Stimulated activated CD8-positive, alpha-beta memory T cell treated with anti-CD3 and anti-CD28 coated beads, Interleukin-7, amount 100 ng/mL, for 48 hours (primary cell): ENCODE measurements around the gene HES5.
A peak's percentile ranks its signal among the peaks of the same experiment; 100 is the strongest.

Source experiments
- DNase-seq, 2 donors: peaks; one replicate each; pipeline ENCODE4 v3.0.0-alpha.2; 2020; ENCODE audit warnings: low read depth in 1 of 2; ENCODE audit errors: extremely low read depth in 1 of 2

HES5 gene

DNA sequence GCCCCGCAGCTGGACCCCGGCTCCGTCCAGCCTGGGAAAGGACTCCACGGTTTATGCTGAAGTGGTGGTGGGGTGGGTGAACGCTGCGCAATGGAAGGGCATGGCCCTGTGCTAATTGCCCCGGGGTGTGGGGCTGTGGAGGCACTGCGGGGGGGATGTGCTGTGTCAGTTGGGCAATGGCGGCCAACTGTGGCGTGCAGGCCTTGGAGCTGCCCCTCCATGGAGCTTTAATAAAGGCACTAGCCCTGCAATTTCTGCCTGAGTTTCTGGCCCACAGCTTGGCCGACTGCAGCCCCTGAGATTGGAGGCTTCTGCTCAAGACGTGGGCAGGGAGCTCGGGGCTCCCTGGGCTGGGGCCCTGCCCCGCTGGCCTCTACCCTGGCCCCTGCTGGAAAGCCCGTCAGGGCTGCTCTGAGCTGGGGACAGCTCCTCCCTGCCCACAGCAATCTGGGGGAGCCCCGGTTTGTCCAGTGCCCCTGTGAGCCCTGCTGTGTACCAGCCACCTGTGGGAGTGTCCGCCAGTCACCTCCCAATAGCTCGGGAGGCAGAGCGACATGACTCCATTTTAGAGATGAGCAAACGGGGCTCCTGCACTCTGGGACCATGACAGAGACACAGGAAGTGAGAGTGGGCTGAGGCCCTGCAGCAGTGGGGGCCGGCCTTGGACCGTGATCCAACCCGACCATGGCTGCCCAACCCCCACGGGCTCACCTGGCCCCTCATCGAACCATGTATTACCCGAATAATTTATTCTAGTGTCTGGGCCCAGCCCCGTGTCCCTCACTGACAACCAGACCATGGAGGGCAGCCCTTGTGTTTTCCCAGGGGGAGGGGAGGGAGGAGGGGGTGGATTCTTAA lies 17.4 kb upstream of the HES5 start:
- DNase-seq: peak; percentile 49 to 67

DNA sequence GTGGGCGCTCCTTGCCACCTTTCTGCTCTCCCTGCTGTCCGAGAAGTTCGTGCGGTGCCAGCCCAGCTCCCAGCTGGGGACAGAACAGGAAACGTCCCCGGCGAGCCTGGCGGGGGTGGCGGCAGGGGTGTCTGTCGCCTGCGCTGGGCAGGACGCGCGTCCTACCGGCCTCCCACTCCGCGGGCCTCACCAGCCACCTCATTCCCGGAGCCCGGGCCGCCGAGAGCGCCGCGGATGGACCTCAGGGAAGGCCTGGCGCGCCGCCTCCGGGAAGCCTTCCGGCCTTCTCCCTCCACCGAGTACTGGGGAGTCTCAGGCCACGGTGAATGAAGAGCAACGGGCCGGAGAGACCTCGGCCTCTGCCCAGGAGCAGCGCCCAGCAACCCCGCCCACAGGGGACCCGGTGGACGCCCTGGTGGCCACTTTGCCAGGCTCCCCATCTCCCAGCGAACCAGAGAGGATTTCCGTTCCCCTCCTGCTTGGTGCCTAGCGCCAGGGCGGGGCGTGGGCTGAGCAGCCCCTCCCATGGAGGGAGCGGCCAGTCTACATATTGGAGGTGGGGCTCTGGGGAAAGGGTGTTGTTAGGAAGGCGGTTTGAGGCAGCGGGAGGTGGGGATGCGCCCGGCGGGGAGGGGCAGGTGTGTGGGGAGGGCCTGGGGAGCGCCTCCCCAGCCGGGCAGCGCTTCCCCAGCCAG lies 16.6 kb upstream of the HES5 start:
- DNase-seq: peak; percentile 72 to 82

DNA sequence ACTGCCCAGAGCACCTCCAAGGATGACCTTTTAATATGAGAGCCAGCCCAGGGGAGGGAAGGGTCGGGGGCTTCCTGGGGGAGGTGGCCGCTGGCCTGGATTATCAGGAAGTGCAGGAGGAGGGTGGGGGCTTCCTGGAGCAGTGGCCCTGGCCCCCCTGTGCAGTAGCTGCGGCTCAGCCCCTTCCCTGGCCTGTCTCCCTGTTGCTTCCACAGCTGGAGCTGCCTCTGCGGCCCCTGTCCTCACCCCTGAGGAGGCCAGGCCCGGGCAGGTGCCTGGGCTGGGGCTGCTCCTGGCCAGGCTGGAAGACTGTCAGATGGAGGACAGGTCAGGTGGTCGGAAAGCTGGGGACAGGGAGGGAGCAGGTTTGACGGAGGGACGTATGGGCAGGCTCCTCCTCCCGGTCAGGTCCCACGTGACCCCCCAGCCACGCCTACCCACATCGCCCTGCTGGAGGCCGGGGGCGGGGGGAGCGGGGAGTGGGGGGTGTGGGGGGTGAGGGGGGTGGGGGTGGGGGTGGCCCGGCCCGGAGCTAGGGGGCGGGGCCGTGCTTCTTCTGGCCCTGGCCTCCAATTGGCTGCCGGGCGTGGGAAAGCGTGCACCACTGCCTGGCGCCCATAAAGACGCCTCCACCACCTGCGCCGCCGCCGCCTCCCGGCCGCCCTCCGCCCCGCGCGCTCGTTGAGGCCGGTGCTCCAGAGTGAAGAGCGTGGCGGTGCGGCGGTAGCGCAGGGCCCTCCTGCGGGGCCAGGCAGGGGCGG lies 15.9 kb upstream of the HES5 start:
- peak; percentile 74 to 79 for DNase-seq

DNA sequence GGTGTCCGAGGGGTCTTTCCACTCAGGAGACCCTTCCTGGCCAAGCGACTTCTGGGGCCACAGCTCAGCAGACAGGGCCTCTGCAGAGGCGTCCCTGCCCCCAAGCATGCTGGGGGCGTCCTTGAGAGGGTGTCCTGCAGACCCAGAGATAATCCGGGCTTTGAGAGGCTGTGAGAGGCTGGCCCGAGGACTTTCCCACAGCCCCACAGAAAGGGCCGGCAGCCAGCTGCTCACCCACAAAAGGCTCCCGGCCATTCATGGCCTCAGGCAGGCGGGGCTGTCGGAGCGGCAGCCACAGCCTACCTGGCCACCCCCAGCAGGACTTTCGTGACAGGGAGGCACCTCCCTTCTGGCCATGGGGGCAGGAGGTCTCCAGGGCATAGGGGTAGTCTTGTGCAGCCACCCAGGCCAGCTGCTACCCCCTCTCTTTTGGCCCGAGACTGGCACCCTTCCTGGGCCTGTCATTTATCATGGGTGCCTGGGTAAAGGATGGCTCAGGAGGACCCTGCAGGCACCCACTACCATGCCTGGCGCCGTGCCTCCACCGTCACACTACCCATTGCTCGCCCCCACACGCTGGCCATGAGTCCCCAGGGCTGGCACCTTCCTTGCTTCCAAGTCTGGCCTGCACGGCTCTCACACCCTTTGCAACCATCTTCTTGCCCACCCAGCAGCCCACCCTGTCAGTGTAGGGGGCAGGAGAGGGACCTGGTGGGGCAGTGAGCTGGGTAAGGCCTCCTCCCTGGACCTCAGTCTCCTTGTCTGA lies 15.0 kb upstream of the HES5 start:
- DNase-seq: no peak

DNA sequence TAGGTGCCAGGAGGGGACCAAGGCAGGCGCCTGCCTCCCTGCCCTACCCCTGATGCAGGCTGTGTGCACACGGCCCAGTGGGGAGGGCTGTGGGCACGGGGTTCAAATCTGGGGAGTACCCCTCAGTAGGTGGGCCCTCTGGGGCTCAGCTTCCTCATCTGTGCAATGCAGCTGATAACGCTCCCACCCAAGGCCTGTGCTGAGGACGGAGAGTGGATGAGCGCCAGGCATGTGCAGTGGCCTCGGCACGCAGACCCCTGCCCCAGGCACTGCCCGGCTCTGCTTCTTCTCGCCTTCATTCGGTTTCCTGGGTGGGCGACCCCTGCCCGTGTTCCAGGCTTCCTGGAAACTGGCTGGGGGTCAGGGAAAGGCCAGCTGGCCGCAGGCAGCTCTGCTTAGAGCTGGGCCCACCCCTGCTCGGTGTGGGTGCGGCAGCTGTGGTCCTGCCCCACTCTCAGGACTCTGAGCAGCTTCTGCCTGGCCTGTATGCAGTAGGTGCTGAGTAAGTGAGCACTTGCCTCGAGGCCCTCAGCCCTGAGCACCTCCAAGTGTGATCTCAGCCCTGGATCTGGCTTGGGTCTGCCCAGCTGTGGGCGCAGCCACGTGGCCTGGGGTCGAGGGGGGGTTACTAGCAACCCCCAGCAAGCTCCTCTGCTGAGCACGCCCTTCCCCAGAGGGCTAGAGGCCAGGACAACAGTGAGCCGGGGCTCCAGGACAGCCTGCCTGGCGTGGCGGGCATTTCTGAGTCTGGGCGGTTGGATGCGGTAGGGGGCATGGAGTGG lies 14.2 kb upstream of the HES5 start:
- no peak for DNase-seq

DNA sequence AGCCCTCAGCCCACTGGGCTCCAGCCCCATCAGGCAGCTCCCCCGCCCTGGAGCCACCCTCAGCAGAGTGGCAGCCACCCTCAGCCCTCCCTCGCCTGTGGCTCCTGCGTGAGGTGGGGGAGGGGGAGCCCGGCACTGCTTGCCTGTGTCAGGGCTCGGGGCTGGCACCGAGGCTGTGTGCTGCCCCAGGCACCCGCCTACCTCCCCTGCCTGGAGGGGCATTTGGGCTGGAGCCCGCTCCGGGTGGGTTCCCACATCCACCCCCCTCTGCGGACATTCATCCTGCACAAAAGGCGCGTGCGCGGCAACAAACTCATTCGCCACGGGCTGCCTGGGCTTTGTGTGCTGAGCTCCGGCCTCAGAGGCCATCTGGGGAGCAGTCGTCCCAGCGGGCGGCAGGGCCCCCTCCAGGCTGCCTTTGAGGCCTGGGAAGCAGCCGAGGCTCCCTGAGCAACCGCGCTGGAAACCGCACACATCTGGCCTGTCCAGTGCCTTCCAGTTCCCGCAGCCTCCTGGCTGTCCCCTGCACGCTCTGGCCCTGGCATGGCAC lies 13.6 kb upstream of the HES5 start:
- no peak for DNase-seq

DNA sequence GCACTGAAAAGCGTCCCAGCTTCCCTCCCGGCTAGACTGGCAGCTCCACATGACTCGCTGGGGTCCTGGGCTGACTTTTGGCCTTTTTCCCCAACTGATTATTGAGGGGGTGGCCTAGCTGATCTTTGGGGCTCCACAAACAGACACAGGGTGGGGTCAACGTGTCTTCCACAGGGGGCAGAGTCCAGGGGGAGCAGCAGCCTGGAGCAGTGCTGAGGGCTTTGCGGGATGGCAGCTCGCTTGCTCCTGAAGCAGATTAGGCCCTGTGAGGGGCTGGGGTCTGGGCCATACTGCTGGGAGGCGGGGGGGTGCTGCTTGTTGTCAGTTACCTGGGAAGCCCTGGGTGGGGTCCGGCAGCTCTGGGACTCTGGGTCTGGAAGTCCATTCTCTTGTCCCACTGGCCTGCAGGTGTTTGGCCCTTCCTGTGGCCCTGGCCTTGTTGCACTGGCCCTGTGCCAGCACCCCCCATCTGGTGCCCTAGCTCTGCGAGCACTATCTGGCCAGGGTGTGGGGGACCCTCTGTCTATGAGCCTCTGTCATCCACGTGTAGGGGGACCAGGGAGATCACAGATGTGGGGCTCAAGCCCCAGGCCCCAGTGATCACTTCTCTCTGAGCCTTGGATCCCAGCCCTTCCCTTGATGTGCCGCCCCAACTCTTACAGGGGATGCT lies 12.3 kb upstream of the HES5 start:
- no peak for DNase-seq

DNA sequence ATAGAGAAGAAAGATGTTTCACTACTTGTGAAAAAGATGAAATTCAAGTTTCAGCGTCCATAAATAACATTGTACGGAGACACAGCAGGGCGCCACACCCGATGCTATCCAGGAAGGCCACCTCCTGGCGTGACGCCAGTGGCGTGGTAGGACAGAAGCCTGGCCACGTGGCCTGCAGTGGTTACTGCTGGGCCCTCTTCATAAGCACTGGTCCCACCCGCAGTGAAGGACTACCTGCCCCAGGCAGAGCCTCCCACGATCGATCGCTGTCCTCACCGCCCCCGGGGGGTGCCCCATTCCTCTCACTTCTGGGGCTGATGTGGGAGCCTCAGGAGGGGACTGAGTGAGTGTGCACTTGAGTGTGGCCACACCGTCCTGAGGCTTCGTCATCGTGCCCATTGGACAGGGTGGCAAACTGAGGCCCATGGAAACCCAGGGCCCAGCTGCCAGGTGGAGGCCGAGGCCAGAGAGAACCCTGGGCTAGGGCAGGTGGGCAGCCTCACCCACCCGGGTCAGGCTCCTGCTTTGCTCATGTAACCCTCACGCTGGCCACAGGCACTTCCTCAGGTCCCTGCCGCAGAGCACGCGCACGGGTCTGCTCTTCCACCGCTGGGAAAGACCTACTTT lies 11.7 kb upstream of the HES5 start:
- no peak for DNase-seq

DNA sequence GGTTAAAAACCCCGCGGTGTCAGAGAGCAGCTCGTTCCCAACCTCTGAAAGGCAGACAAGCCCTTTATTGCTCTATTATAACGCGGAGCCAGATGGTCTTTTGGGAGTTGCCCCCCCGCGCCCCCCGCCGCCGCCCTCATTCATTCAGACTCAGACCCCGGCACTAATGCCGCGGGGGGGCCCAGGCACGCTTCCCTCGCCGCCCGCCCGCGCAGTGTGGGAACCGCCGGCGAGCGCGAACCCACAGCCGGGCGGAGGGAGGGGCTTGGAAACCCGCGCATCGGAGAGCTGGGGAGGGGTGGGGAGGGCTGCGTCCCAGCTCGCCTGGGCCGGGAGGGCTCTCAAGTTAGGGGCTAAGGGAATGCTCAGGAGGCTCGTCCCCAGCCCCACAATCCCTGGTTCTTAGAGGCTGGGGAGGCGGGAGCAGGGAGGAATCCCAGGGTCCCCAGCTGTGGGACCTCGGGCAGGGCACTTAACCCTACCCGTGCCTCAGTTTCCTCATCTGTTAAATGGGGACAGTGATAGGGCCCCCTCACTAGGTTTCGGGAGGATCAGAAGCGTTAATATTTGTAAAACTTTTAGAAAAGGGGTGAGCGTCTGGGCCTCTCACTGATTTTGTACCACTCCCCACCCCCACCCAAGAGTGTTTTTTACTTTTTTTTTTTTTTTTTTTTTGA lies 10.9 kb upstream of the HES5 start:
- DNase-seq: no peak

DNA sequence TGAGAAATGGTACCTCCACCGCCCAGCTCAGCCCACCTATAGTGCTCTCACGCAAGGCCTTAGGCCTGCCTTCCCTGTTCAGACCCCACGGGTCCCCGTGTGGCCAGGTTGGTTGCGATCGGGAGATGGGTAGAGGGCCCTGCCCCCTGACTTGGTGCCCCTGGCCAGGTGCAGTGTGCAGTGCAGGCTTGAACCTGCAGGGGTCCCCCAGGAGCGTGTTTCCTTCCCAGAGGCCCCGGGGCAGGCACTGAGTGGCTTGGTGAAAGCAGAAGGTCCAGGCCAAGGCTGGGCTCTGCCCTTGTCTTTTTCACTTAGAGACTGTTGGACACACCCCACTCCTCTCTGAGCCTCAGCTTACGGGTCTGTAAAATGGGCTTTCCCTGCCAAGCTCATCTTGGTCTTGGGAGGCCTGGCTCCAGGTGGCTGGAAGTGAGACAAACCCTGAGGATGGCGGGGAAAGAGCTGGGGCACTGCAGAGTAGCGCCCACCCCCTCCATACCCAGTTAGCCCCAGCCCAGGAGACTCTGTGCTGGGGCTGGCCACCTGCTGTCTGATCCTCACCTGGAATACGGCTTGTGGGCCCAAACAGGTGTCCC lies 9.3 kb upstream of the HES5 start:
- DNase-seq: no peak

DNA sequence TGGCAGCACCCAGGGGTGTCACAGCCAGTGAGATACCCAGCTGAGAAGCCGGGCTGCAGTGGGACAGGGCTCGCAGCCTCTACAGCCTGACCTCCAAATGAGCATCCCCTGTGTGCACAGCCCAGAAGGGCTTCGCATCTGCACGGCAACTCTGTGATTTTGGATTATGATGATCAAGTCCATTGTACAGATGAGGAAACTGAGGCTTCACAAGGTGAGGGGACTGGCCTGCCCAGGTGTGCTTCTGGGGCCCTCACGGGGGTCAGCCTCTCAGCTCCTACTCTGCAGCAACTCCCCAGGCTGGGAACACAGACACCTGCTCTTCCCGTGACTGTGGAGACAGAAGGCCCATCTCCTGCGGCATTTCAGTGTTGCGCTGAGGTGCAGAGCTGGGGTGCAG lies 8.8 kb upstream of the HES5 start:
- DNase-seq: no peak

DNA sequence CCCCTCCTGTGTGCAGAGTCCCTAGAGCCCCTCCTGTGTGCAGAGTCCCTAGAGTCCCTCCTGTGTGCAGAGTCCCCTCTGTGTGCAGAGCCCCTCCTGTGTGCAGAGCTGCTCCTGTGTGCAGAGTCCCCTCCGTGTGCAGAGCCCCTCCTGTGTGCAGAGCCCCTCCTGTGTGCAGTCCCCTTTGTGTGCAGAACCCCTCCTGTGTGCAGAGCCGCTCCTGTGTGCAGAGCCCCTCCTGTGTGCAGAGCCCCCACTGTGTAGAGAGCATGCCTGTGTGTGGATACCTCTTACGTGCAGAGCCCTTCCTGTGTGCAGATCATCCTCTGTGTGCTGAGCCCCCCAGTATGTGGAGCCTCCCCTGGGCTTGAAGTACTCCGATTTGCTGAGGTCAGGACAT lies 8.3 kb upstream of the HES5 start:
- no peak for DNase-seq

DNA sequence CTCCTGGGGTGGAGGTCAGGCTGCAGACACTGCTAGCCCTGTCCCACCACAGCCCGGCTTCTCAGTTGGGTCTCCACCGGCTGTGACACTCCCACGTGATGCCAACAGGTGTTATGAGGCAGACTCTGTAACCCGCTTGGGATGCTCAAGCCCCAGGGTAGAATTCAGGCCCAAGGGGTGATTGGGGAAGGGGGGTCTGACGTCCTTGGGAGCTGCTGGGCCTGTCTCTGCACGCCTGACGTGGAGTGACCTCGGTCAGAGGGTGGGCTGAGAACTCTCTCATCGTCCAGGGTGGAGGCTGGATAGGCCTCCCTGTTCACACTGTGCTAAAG lies 7.7 kb upstream of the HES5 start:
- DNase-seq: no peak

DNA sequence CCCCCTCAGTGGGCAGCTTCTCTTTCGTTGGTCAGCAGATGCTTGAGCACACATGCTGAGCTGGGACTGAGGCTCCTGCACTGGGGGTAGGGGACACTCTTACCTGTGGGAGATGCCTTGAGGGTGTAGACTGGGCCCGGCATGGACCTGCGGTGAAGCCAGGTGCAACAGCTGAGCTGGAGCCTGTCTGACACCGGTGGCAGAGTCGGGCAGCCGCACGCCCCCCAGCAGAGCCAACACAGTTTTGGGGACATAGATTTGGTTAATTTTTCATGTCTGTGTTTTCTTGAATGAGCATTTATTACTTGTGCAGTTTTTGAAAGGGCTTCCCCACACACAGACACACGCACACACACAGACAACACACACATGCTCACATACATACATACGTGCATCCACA lies 5.9 kb upstream of the HES5 start:
- no peak for DNase-seq

DNA sequence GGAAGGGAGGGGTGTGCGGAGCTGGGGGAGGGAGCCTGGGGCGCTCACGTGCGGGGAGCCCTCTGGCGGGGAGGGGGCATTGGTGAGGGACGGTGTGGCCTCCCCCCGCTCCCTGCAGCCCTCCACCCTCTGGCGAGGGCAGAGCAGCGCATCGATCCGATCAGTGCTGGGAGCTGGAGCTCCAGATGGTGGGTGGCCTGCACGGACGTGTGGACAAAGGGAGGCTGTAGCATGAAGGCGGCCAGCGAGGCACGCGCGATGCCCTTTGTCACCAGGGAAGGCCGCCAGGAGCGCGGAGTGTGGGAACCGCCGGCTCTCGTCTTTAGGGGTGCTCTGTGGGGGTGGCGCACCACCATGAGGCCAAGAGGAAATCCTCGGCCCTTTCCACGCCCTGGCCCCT lies 5.4 kb upstream of the HES5 start:
- no peak for DNase-seq

DNA sequence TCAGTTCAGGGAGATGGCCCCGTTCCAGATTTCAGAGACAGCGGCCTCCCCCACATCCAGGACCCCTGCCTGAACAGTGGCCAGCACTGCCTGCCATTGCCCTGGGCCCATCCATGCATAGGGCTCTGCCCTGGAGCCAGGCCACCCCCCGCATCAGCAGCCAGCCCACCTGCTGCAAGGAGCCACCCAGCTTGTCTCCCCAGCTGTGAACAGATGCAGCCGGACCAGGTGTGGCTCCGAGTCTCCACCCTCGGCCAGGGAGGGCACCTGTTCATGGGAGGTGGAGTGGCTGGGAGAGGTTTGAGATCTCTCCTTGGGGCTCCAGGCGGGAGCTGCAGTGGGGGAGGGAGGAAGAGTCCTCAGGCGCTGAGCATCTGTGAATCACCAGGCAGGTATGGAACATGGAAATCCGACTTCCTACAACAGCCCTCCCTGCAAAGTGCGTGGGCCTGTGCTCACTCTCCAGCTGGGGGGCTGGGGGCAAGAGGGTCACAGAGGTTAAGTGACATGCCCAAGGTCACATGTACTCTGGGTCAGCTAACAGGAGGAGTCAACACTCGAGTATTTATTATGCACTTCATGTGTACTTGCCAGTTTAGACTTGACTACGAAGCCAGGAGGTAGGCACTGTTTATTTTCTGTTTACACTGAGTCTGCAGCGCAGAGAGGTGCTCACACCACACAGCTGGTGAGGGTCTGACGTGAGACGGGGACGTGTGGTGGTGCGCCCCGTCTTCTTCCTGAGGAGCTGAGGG lies 4.8 kb upstream of the HES5 start:
- DNase-seq: no peak

DNA sequence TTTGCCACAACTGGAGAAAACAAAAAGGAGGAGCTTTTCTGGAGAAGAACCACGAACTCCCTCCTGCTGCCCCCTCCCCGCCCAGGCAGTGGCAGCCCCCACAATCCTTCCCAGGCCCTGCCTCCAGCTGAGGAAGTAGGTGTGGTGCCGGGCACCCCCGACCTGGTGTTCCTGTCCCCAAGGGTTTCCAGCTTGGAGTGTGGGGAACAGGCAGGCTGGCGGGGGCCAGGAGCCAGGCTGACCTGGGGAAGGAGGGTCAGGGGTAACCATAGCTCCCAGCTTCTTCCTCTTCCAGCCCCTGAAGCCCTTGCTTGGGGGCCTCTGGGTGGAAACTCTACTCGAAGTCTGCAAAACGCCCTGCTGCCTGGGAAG lies 4.2 kb upstream of the HES5 start:
- DNase-seq: no peak
